Panc1 (cell line): ENCODE measurements around the gene TP53AIP1. TPM values are rescaled to one million over a fixed set of nuclear protein-coding genes. Genes with fewer than 3 reads are reported as not detected.

ENCODE experiments used
- ATAC-seq: fragments of 200-7000 bp; cut with Tn5 transposase; 2 replicates; pipeline ENCODE4 v1.9.1; 2020; ENCODE audit warnings: mild to moderate bottlenecking, moderate library complexity
- BruUV-seq: library from RNA; stranded (reverse); fragments of 400-500 nt; replicated peaks from 2 replicates; lab custom pipeline; 2021; lab: Mats Ljungman, UMichigan
- CTCF ChIA-PET: fragments of 300-600 bp; sonication (Branson Sonifier 250); formaldehyde crosslinking; loops from one replicate; lab custom pipeline; 2022; ENCODE audit warnings: antibody characterized with exemption; lab: Charles Lee
- POLR2A ChIA-PET: fragments of 300-600 bp; sonication (Branson Sonifier 250); formaldehyde crosslinking; loops from one replicate; lab custom pipeline; 2022; ENCODE audit warnings: antibody characterized with exemption; lab: Charles Lee
- DNase-seq: peaks from one replicate; pipeline ENCODE4 v3.0.0-alpha.2; 2010; ENCODE audit warnings: low read depth, low spot score
- H3K27ac ChIP-seq: 2 replicates; pipeline ENCODE4 v1.5.1; 2011; ENCODE audit warnings: mild to moderate bottlenecking, low read length, inconsistent platforms
- H3K27me3 ChIP-seq: fragments of 200-500 bp; sonication (Bioruptor generic); 2 replicates; pipeline ENCODE4 v1.6.0; 2014; ENCODE audit warnings: low read length, inconsistent platforms; ENCODE audit not compliant: control insufficient read depth, insufficient read depth
- H3K36me3 ChIP-seq: fragments of 200-500 bp; sonication (Bioruptor generic); 2 replicates; pipeline ENCODE4 v1.5.1; 2014; ENCODE audit warnings: inconsistent platforms, mild to moderate bottlenecking, low read length, moderate library complexity; ENCODE audit not compliant: control insufficient read depth, insufficient read depth
- H3K4me1 ChIP-seq: 2 replicates; pipeline ENCODE4 v1.5.1; 2011; ENCODE audit warnings: inconsistent platforms, mild to moderate bottlenecking, low read length, moderate library complexity; ENCODE audit not compliant: control insufficient read depth, insufficient read depth
- H3K4me3 ChIP-seq, 2 experiments: 2 replicates each; pipeline ENCODE4 v1.5.1; 2011 to 2012; ENCODE audit warnings: low read depth in 2 of 2, low read length in 2 of 2, mild to moderate bottlenecking in 2 of 2, inconsistent platforms in 1 of 2, moderate library complexity in 1 of 2
- H3K9me3 ChIP-seq: fragments of 200-500 bp; sonication (Bioruptor generic); 2 replicates; pipeline ENCODE4 v1.5.1; 2014; ENCODE audit warnings: low read depth, mild to moderate bottlenecking, inconsistent platforms, low read length, moderate library complexity; ENCODE audit not compliant: control insufficient read depth, insufficient read depth
- CTCF ChIP-seq: fragments of 450-650 bp; IDR thresholded peaks from 2 replicates; pipeline ENCODE4 v1.5.1; 2017; ENCODE audit warnings: mild to moderate bottlenecking
- POLR2AphosphoS5 ChIP-seq: IDR thresholded peaks from 2 replicates; pipeline ENCODE4 v1.6.1; 2012; ENCODE audit warnings: mild to moderate bottlenecking, low read depth, low read length, moderate library complexity
- REST ChIP-seq, 2 experiments: IDR thresholded peaks; 2 replicates each; pipeline ENCODE4 v1.6.1; 2011 to 2012; ENCODE audit warnings: low read depth in 2 of 2, control low read depth in 1 of 2, low read length in 1 of 2, mild to moderate bottlenecking in 1 of 2, moderate library complexity in 1 of 2; ENCODE audit not compliant: insufficient read depth in 1 of 2
- SIN3A ChIP-seq: IDR thresholded peaks from 2 replicates; pipeline ENCODE4 v1.6.1; 2012; ENCODE audit warnings: low read depth, mild to moderate bottlenecking, low read length, moderate library complexity, borderline replicate concordance; ENCODE audit not compliant: insufficient read depth
- TCF7L2 ChIP-seq: IDR thresholded peaks from 2 replicates; pipeline ENCODE4 v1.6.1; 2011; ENCODE audit warnings: mild to moderate bottlenecking, low read depth, low read length, inconsistent platforms
- in situ Hi-C: cut with HindIII; loops from 2 replicates; pipeline ENCODE4 v1.10.0; 2016; ENCODE audit warnings: low sequenced_read_pairs, low pct_unique_long_range_greater_than_20kb
- intact Hi-C: fragments of 100-400 bp; cut with micrococcal nuclease; formaldehyde crosslinking; loops from one replicate; pipeline ENCODE4 v1.10.0; 2022; ENCODE audit not compliant: unreplicated experiment
- total RNA-seq: library from RNA; stranded (reverse); gene quantifications from one replicate; pipeline ENCODE4 v1.2.1, GENCODE V29; 2021; ENCODE audit not compliant: unreplicated experiment

TP53AIP1 gene
- total RNA-seq, 1 experiment from 2014 or later: 0.08 TPM

GRCh38 chr11:128963744-128964325 is 21.2 kb upstream of the TP53AIP1 start:
- ChIA-PET CTCF (no interaction called here), POLR2A (no interaction called here)
- Histone ChIP-seq H3K4me1 (no peaks in the 10 kb centered on the region), H3K36me3 (no peaks in the 10 kb centered on the region), H3K27ac (no peak overlapping the region), H3K27me3 (no peaks in the 10 kb centered on the region), H3K9me3 (no peaks in the 10 kb centered on the region), H3K4me3 (no peak overlapping the region)
- DNase-seq: no peak
- ATAC-seq: no peak
- no TSS peak for BruUV-seq
- in situ Hi-C loops (no loop called here), intact Hi-C loops (no loop called here)
- TF ChIP-seq TCF7L2: no peak
- no peak for TF ChIP-seq CTCF
- no peak for TF ChIP-seq SIN3A
- no peak for TF ChIP-seq REST (IDR thresholded peaks at IDR 0.05; ENCODE audit: insufficient read depth in 1 of 2, low read depth in 2 of 2, low read length in 1 of 2)
- TF ChIP-seq POLR2AphosphoS5: no peak

GRCh38 chr11:128962896-128963295 is 20.2 kb upstream of the TP53AIP1 start:
- in situ Hi-C loops: no loop called here
- CTCF ChIA-PET: no interaction called here
- H3K27ac ChIP-seq: no peak overlapping the region
- no peaks in the 10 kb centered on the region for H3K4me1 ChIP-seq
- intact Hi-C loops: no loop called here
- DNase-seq: no peak
- H3K27me3 ChIP-seq: no peaks in the 10 kb centered on the region
- BruUV-seq: no TSS peak
- H3K9me3 ChIP-seq: no peaks in the 10 kb centered on the region
- ATAC-seq: no peak
- H3K36me3 ChIP-seq: no peaks in the 10 kb centered on the region
- no peak overlapping the region for H3K4me3 ChIP-seq
- POLR2A ChIA-PET: no interaction called here
- TF ChIP-seq TCF7L2 (no peak), POLR2AphosphoS5 (no peak), REST (IDR thresholded peaks at IDR 0.05; ENCODE audit: insufficient read depth in 1 of 2, low read depth in 2 of 2, low read length in 1 of 2) (no peak), SIN3A (no peak), CTCF (no peak)
